ENCODE results near the gene RIT1. TPM values are rescaled to one million over a fixed set of nuclear protein-coding genes. Genes with fewer than 3 reads are reported as not detected.

Gene RIT1
- polyA plus RNA-seq, 3 donors, result 53.2 to 60.9 (median 54.4) TPM

DNA sequence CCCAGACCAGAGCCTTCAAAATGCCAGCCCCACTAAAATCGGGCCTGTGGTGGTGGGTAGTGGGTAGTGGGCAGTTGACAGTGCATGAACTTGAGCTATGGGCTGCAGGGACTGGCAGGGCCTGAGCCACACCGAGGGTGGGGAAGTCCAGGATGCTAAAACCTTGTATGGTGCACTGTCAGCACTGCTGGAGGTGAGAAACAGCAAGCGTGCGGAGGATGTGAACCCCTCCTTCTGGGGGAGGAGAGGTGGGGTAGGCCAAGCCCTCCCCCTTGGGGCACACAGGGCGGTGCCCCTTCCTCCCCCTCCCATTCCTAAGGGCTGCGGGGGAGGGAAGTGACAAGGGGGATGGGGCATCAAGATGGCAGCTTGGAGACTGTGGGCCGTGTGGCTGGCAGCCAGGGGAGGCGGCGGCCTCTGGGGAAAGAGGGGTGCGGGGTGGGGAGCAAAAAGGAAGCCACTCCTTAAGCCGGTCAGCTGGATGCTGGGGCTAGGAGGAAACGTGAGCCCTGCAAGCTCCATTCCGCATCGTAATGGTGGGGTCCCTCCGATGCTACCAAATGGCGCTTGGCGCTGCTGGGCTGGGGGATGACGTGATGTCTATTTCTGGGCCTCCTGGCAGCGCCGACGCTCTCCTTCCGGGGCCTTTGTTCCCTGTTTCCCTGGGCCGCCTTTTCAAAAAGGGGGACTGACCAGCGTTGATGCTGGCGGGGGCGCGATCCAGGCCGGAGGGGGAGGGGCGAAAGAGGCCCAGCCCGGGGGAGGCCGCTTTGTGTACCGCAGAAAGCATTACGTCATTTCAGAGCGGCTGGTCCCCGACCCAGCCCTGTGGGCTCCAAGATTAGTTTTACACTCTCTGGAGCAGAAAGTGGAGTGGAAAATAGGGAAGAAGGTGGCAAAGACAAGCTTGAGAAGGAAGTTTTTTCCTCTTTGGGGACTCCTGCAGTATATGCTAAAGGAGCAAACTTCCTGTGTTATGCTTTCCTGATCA lies 51.0 kb downstream of the RIT1 start:
- DNase-seq, result peak; percentile 82

DNA sequence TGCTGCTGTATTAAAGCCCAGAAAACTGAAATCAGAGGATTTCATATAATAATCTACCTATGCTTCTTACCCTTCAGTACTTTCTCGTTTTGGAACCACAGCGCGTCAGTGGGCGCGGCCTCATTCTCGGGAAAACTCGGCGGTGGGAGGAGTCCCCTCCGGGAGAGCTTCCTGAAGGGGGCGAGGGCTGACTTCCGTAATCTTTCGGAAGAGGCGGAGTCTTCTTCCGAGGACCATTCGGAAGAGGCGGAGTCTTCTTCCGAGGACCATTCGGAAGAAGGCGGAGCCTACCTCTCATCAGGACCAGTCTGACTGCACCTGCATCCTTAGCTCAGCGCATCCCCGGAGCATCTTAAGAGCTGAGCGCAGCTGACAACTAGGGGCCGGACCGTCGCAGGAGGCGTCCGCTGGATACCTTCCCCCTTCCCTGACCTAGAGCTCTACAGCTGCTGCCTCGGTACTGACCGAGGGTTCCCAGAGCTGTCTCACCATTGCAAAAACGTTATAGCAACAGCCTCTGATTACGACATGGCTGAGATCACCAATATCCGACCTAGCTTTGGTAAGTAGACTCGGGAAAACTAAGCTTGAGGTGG lies 51.8 kb downstream of the RIT1 start, which contains the start of gene SYT11:
Gene SYT11, plus strand, starts transcription at position 334 of the 596 bp plus-strand sequence. Its CDS starts 195 bp downstream, at position 529.
- DNase-seq, result peak; percentile 97

DNA sequence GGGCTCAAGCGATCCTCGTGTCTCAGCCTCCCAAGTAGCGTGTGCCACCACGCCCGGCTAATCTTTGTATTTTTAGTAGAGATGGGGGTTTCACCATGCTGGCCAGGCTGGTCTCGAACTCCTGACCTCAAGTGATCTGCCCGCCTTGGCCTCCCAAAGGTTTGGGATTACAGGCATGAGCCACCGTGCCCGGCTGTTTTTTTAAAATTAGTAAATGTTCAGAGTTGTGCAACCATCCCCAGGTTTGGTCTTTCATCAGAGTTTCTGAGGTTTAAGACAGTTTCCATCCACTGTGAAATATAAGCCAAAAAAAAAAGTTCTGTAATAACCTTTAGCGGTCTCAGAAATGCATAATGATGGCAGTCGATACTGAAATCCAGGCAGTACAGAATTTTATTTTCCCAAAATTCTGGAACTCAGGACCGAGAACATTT lies 52.3 kb downstream of the RIT1 start:
- DNase-seq, result no peak

DNA sequence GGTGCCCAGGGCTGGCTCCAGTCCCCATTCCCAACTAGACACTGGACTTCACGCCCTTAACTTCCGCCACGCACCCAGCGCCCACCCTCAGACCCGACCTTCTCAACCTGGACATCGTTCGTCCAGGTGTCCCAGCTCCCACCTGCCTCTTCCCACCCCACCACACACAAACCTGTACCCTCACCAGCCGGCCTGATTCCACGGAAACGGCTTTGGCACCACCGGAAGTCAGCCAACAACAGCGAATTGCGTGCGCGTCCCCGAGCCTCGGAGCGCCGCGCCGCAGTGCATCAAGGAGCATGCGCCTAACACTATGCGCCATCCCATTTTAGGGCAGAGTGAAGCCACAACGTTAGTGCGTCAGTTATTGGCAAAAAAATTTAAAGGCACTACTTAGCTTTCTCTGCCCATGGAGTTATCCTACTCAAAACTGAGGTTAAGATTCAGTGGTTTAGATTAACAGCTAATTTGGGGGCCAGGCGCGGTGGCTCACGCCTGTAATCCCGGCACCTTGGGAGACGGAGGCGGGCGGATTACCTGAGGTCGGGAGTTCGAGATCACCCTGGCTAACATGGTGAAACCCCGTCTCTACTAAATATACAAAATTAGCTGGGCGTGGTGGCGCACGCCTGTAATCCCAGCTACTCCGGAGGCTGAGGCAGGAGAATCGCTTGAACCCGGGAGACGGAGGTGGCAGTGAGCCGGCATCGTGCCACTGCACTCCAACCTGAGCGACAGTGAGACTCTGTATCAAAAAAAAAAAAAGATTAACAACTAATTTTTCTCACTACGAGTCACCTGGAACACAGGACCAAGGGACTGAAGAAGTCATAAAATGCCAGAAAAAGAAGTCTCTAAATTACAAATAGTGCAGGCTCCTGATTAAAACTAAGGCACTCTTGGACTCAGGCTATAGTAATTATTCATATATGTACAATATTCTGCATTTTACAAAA lies 53.9 kb downstream of the RIT1 start, which contains the start of gene GON4L:
Gene GON4L, minus strand, starts transcription at position 240 of the 956 bp plus-strand sequence. CDS start 3,434 bp downstream, outside the sequence.
- peak; percentile 93 for DNase-seq

DNA sequence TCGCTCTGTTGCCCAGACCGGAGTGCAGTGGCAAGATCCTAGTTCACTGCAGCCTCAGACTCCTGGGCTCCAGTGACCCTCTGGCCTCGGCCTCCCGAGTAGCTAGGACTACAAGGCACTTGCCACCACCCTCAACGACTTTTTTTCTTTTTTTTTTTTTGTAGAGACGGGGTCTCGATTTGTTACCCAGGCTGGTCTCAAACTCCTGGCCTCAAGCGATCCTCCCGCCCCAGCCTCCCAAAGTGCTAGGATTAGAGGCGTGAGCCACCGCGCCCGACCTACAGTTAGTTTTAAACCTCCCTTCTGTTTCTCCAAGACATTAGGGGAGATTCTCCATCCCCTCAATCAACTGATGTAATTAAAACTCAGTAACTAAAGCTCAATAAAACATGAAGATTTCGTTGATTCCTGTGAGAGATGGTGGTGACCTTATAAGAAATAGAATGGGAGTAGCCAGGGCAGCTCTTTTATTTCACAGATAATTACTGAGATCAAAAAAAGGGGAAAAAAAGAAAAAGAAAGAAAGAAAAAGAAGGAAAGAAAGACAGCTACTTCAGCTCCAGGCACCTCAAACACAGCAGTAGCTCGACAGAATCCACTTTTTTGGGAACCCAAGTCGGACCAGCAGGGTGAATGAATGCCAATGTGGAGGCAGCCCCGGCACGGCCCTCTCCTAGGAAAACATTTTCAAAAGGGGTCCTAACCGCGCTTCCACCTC lies 54.7 kb downstream of the RIT1 start:
- DNase-seq, result no peak

DNA sequence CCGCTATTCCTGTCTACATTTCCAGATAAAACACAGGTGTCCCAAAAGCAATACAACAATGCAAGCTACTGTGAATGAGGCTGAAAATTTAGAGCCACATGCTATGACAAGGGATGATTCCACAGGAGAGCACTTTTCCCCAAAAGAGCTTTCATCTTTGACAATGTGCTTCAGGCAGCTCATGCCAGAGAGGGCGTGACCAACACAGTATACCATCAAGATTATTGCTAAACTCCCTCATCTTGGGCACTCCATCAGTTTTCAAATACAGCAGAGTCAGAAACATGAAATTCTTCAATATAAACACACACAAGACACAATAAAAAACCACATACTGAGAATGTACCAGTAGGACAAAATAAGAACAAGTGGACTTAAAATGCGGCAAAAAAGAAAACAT lies 60.8 kb downstream of the RIT1 start:
- no peak for DNase-seq

DNA sequence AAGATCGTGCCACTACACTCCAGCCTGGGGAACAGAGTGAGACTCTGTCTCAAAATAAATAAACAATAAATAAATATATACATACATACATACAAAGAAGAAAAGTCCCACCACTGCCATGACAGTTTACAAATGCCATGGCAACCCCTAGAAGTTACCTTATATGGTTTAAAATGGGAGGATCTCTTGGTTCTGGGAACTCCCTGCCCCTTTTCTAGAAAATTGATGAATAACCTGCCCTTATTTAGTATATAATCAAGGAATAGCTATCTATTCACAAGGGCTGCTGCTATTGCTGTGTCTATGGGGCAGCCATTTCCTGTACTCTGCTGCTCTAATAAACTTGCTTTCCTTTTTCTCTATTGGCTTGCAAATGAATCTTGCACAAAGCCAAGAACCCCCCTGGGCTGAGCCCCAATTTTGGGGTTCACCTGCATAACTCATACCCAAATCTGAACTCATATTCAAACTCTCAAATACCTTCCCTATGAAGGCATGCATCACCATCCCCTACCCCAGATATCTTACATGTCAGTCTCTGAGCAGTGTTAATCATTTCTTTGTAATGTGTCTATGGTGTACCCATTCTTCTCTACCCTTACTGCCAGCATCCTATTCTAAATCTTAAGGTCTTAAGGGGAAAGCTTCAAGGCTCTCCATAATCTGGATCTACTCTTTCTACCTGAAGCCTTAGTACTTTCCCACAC lies 63.2 kb downstream of the RIT1 start:
- DNase-seq, result no peak

Other genes with a start within 250 kb of the RIT1 start
- gene YY1AP1, start 222.6 kb downstream of the RIT1 start, polyA plus RNA-seq (ENCODE audit: insufficient read length in 3 of 3), result 10 to 100 TPM; 71.9 to 77.5 (median 73.1) TPM
- gene DAP3, start 222.3 kb downstream of the RIT1 start, polyA plus RNA-seq (ENCODE audit: insufficient read length in 3 of 3), result 100 to 1,000 TPM; 109 to 139 (median 119) TPM
- gene GON4L, start 54.1 kb downstream of the RIT1 start, polyA plus RNA-seq (ENCODE audit: insufficient read length in 3 of 3), result 10 to 100 TPM; 40.4 to 70.5 (median 60.6) TPM
- 10 to 100 TPM; 17.4 to 20.3 (median 19.2) TPM for gene SYT11, start 51.8 kb downstream of the RIT1 start, polyA plus RNA-seq (ENCODE audit: insufficient read length in 3 of 3)
- 10 to 100 TPM; 43.9 to 77.9 (median 74.4) TPM for gene KHDC4, start 23.1 kb upstream of the RIT1 start, polyA plus RNA-seq (ENCODE audit: insufficient read length in 3 of 3)
- gene RXFP4, start 30.3 kb upstream of the RIT1 start, polyA plus RNA-seq (ENCODE audit: insufficient read length in 3 of 3), result under 1 TPM in 1 of 3 donors, not detected in 2; 0.24 TPM
- gene ARHGEF2, start 67.2 kb upstream of the RIT1 start, polyA plus RNA-seq (ENCODE audit: insufficient read length in 3 of 3), result 10 to 100 TPM; 77.3 to 79.9 (median 77.7) TPM
- gene SSR2, start 109.6 kb upstream of the RIT1 start, polyA plus RNA-seq (ENCODE audit: insufficient read length in 3 of 3), result 100 to 1,000 TPM; 354 to 431 (median 363) TPM
- 10 to 100 TPM; 57.5 to 59.6 (median 58.5) TPM for gene UBQLN4, start 142.4 kb upstream of the RIT1 start, polyA plus RNA-seq (ENCODE audit: insufficient read length in 3 of 3)
- gene LAMTOR2, start 143.4 kb upstream of the RIT1 start, polyA plus RNA-seq (ENCODE audit: insufficient read length in 3 of 3), result 10 to 100 TPM; 55.9 to 67.2 (median 63.9) TPM
- gene RAB25, start 149.8 kb upstream of the RIT1 start, polyA plus RNA-seq (ENCODE audit: insufficient read length in 3 of 3), result 10 to 100 TPM; 54.4 to 61.6 (median 55.3) TPM
- gene MEX3A, start 171.1 kb upstream of the RIT1 start, polyA plus RNA-seq (ENCODE audit: insufficient read length in 3 of 3), result 10 to 100 TPM; 43.2 to 53.5 (median 50.1) TPM
- gene LMNA, start 203.4 kb upstream of the RIT1 start, polyA plus RNA-seq (ENCODE audit: insufficient read length in 3 of 3), result 100 to 1,000 TPM in 2 of 3 donors, 10 to 100 TPM in 1; 84.6 to 104 (median 103) TPM
- gene SEMA4A, start 242.2 kb upstream of the RIT1 start, polyA plus RNA-seq (ENCODE audit: insufficient read length in 3 of 3), result 10 to 100 TPM; 21.2 to 27.5 (median 21.3) TPM